ENCODE measurements around the gene GATAD1.
"Not testable (repeated sequence)": the region's sequence is repeated elsewhere in the genome, so short reads cannot be mapped to it uniquely, and the experiment has no call there.

GATAD1 gene

GRCh38 chr7:92447345-92448204 lies at the start of gene GATAD1:
TSS of gene GATAD1 (plus strand) at chr7:92447482. CDS start at chr7:92447730, 248 bp downstream.
- peak; percentile 84 to 89 for DNase-seq

DNA sequence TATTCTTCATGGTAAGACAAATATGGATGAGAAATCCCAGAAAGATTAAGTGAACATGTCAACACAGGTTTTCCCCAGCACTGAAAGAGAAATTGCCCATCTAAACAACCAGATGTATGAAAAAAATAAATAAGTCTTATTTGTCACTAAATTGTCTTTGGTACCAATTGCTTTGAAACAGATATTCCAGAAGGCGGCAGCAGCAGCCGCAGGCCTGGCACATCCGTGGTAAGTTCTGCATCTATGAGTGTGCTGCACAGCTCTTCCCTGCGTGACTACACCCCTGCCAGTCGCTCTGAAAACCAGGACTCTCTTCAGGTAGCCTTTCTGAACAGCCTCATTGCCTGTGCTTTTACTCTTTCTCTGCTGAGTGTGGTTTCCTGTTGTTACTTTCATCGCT lies 49.7 kb upstream of the GATAD1 start:
- no peak for DNase-seq

DNA sequence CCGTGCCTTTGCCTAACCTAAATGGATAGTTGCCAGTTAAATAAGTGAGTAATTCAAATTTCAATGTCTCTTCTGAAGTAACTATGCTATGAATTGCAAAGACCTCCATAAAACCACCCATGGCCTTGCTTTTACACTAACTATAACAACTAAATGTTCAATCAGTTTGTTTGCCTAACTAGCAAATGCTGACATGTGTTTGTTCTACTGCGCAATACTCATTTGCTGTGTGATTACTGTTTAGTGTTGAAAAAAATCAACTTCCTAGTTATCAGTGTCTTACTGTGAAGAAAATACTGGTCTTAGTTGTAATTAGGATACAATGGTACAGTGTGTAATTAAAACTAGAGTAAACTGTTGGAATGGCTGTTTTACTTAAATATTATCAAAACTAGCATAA lies 47.3 kb upstream of the GATAD1 start:
- no peak for DNase-seq

- no peak for DNase-seq
Measured at GRCh38 chr7:92402920-92403759, 44.1 kb upstream of the GATAD1 start.

GRCh38 chr7:92403760-92404074 lies 43.6 kb upstream of the GATAD1 start:
- DNase-seq = no peak

DNA sequence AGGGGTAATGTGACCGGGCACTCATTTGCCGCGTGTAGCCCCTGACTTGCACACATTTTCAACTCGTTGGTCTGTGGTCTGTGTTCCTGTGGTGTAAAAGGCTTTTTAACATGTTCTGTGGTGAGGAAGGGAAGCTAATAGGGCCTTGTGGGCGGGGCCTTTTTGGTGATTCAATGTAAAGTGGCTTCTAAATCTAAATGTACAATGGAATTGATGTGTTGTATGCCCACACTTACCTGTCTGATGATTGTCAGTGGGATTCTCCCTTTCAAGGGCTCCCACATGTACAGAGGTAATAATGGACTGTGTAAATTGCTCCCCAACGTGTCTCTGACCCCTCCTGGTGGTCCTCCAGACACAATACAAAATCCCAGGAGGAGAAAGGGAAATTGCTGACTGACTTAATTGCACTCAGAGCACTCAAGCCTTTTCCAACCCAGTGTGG lies 43.1 kb upstream of the GATAD1 start:
- peak; percentile 56 to 65 for DNase-seq

- no peak for DNase-seq
Measured at GRCh38 chr7:92409357-92409756, 37.9 kb upstream of the GATAD1 start.

GRCh38 chr7:92410162-92410561 lies 37.1 kb upstream of the GATAD1 start:
- DNase-seq = not testable (repeated sequence)

- no peak for DNase-seq
Measured at GRCh38 chr7:92412745-92413144, 34.5 kb upstream of the GATAD1 start.

DNA sequence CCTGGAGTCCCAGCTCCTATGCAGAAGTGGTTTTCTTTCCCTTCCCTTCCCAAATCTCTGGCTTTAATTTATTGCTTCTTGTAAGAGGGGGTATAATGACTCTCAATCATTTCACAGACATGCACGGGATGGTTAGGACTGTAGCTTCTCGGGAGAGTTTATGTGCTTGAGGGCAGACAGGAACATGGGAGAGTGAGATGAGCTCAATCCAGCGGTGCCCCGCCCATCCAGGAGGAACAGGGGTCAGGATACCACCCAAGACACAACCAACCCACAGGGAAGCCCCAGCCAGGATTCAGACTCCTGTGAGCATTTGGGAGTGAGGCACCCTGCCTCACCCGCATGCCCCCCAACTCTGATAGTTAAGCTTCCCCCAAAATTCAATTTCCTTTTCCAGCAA lies 33.7 kb upstream of the GATAD1 start:
- DNase-seq = no peak

DNA sequence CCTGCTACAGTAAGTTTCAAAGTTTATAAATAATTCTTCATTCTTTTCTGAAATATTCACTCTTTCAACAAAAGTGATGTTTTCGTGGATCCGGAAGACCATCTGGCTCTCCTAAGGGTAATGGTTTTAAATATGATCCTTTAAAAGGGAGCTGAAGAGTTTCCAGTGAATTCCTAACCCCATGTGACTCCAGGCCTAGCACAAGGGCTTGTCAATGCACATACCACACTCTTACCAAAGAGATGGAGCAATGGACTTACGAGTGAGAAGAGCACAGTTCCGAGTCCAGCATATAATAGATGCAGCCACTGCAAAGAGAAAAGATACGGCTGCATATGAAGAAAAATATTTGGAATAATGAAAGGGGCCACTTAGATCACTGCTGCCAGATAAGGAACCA lies 32.1 kb upstream of the GATAD1 start:
- DNase-seq = no peak

- DNase-seq = no peak
Measured at GRCh38 chr7:92417913-92418312, 29.4 kb upstream of the GATAD1 start.

DNA sequence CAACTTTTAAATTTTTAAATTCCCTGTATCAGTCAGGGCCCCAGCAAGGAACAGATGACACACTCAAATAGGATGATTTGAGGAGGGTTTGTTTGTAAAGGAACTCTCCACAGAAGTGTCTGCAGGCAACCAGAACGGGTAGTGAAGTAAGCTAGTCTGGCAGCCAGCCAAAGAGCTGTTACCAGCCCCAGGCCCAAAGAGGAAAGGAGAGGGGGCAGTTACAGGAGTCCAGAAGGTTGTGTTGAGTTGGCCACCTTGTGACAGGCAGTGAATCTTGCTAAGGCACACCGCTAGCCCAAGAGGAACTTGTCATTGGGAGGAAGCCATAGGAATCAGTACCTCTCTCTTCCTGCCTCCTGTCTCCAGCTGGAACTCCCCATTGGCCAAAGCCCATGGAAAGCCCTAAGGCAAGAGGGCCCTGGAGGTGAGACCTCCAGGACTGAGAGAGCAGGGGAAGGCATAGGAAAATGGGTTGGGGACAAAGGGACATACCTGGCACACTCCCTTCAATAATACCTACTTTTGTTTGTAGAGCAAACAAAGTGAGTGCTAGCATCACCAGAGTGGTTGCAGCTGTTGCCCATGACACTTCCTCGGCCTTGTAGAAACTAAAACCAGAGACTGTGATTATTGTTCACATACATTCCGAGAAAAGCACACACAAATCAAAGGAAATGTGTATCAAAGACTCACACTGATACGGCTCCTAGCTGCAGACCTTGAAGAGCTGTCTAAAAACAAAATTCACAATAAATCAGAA lies 25.4 kb upstream of the GATAD1 start:
- no peak for DNase-seq

- DNase-seq = no peak
Measured at GRCh38 chr7:92422926-92423325, 24.4 kb upstream of the GATAD1 start.

- no peak for DNase-seq
Measured at GRCh38 chr7:92423710-92424131, 23.6 kb upstream of the GATAD1 start.

DNA sequence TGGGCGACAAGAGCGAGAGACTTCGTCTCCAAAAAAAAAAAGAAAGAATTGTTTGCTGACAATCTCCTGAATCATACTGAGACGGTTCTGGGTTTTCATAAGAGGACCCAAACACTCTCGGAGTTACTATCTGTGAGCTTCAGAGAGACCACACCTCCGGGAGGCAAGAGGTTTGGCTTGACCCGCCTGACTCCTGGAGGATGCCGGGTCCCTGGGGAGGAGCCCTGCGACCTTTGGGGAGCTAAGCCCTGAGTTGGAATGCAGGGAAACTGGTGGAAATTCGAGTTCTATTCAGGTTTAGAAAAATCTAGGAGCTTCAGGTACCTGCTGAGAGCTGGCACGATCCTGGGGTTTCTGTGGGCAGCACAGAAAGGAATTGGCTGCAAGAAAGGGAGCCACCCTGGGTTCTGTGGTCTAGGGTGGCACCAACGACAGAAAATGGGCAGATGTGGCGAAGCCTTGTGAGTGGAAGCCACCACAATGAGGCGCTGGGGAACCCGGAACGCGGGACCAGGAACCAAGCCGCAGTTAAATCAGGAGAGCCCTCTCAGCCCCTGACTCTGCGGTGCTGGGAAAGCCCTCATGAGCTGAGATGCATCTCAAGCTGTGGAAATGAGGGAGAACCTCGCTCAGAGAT lies 21.9 kb upstream of the GATAD1 start:
- peak in 1 of 2 experiments; percentile 35 for DNase-seq

DNA sequence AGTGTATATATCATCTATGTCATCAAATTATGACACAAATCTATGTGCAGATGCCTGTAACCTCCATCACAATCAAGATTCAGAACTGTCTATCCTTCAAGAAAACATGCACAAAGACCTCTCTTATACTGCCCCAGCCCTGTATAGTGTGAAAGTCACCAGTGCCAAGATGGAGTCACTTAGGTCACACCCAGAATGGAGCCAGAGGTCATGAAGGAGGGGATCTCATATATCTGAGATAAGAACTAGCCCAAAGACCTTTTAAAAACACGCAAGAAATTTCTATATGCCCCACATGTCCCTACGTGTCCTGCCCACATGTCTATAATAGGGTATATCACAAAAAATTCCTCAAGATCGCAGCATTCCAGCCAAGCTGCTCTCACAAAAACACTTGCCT lies 20.1 kb upstream of the GATAD1 start:
- DNase-seq = no peak

- DNase-seq = no peak
Measured at GRCh38 chr7:92432299-92432946, 14.9 kb upstream of the GATAD1 start.

GRCh38 chr7:92433019-92433418 lies 14.3 kb upstream of the GATAD1 start:
- DNase-seq = no peak

- no peak for DNase-seq
Measured at GRCh38 chr7:92435542-92435941, 11.7 kb upstream of the GATAD1 start.

GRCh38 chr7:92436612-92437445 lies 10.5 kb upstream of the GATAD1 start:
- DNase-seq = no peak
